ENCODE data around the gene NEGR1.

The NEGR1 gene

DNA sequence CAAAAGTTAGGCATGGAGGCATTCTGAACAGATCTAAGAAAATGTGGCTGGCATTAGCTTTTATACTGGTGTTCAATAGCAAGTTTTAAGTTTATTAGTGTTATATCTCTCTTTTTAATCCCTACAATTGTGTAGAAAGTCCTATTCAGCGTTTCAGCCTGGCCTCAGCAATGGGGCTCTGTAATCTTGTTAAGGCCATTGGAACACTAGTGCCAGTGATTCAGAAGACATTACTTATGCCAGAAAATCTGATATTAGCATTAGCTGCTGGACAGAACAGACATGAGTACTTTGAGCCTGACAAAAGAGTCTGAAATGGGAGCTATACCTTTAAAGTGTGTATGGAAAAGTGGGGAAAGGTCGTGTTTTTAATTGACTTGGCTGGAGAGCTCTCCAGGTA lies 167.0 kb downstream of the NEGR1 start:
- no peak for DNase-seq

- DNase-seq, result no peak
These were observed 170.7 kb downstream of the NEGR1 start for GRCh38 chr1:72111662-72112061.

GRCh38 chr1:72109916-72110315 lies 172.4 kb downstream of the NEGR1 start:
- no peak for DNase-seq

DNA sequence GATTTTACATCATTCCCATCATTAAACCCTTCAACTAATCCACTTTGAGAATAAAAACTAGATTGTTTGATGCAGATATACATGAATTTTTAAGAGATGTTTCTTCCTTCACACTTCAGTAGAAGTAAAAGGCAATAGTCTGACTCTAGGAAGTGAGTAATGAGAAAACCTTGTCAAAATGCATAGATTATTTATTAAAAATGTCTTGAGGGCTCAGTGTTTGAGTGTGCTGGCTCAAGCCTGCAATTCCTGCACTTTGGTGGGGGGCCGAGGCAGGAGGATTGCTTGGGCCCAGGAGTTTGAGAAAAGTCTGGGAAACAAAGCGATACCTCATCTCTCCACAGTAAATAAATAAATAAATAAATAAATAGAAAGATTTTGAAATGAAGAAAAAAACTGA lies 177.1 kb downstream of the NEGR1 start:
- no peak for DNase-seq

DNA sequence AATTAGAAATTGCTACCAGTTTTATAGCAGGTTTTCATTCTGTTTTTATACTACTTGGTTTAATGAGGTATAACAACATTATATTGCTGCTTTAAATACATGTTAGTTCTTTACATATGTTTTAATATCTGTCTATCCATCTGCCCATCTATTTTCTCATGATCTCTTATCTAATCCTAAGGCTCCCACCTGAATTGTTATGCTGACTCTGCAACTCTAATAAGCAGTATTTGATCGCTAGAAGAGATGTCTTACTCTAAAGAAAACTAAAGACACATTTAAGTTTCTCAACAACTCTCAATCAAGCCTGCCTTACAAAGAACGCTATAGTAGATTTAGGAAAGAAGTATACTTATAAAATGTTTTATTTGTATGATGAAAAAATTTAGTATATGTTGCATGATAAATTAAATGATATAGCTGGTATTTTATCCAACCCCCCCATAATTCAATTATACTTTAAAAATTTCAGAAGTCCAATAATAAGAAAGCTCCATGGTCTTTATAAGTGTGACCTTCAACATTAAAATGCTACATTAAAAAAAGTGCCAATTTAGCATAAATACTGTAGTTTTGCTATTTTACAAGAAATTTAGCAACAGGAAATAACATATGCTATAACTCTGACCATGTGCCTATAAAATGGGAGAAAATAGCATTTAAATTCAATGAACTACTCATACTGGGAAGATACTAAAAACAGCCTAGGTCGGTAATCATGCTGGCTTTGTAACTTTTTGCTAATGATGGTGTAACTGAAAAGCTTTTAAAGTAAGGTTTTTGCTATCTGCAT lies 180.3 kb downstream of the NEGR1 start:
- DNase-seq, result no peak

- DNase-seq, result no peak
These were observed 181.6 kb downstream of the NEGR1 start for GRCh38 chr1:72100771-72101170.

DNA sequence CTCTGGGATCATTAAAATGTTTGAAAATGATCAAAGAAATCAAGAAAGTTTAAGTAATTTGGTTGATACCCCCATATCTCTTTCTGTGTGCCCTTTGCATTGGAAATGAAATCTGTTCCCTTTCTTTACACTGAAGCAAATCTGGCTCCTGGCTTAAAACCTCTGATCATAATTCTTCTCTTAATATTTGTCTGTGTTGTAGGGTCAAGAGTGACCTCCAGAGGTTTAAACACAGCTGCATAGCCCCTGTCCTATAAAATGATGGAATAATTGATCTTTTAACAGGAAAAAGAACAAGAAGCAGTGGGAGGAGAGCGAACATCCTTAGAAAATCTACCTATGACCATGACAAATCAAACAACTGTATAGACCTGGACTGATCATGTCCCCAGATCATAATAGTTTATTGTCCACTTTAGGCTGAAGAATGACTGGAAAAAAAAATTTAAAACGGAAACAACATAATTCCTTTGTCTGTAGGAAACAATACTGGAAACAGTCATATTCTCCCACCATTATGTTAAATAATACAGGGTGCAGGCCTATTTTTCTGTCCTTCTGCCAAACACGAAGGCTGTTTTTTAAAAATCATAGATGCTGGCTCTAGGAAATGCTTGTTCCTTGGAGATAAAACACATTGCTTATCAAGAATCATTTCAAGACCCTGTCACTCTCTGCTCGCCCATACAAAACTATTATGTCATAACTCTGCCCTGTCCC lies 184.3 kb downstream of the NEGR1 start:
- no peak for DNase-seq

- DNase-seq, result no peak
These were observed 188.1 kb downstream of the NEGR1 start for GRCh38 chr1:72094209-72094608.

- DNase-seq, result no peak
These were observed 195.9 kb downstream of the NEGR1 start for GRCh38 chr1:72086394-72086793.

GRCh38 chr1:72075425-72075824 lies 206.9 kb downstream of the NEGR1 start:
- DNase-seq, result no peak

- no peak for DNase-seq
These were observed 215.9 kb downstream of the NEGR1 start for GRCh38 chr1:72066431-72066830.

- DNase-seq, result peak; percentile 10
These were observed 217.9 kb downstream of the NEGR1 start for GRCh38 chr1:72064196-72065075.

- DNase-seq, result no peak
These were observed 218.8 kb downstream of the NEGR1 start for GRCh38 chr1:72063364-72064044.

GRCh38 chr1:72062584-72062983 lies 219.8 kb downstream of the NEGR1 start:
- no peak for DNase-seq

DNA sequence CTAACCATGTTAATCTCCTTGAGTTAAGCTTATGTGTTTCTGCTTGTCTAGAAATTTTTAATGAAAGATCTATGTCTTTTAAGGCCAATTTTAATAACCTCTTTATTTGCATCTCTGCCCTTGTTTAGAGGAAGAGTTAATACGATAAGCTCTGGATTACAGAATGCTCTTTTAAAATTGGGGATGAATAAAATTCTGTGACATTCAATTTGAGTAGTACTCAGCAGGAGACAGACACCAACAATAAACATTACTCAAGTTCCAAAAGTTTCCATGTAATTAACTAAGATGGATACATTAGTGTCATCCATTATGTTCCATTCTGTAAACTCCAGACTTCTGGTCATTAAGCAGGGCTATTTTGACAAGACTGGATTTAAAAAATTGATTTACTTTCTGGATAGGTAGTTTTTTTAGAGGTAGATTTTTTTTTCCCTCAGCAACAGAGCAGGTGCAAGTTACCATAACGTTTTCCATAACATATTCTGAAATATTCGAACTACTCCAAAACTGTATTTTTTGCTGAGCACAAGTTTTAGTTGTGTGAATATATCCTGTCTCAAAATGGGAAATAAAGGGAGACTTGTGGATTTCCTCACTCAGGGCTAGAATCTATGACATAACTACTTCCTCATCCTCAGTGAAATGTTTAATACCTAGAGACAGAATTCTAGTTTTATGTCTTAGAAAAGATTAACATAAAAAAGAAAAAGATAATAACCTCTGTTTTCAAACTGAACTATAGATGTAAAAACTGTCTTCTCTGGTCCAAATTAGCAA lies 221.7 kb downstream of the NEGR1 start:
- no peak for DNase-seq

GRCh38 chr1:72056516-72056915 lies 225.8 kb downstream of the NEGR1 start:
- no peak for DNase-seq

DNA sequence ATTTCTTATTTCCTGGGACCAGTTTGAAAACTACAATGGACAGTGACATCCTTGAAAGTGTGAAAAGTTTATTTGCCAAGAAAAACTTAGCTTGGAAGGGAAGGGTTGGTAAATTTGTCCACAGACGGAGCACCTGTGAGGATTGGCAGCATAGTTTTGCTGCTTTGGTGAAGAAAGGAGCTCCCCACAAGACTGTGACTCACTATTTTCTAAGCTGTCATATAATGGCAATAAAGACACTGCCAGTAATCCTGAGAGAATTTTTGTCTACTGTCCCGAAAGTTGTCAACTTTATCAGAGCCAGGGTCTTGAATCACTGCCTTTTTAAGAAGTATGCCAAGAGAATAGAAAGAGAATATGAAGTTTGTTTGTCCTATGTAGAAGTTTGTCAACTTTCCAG lies 230.8 kb downstream of the NEGR1 start:
- DNase-seq, result no peak

- DNase-seq, result no peak
These were observed 231.8 kb downstream of the NEGR1 start for GRCh38 chr1:72050551-72050950.

DNA sequence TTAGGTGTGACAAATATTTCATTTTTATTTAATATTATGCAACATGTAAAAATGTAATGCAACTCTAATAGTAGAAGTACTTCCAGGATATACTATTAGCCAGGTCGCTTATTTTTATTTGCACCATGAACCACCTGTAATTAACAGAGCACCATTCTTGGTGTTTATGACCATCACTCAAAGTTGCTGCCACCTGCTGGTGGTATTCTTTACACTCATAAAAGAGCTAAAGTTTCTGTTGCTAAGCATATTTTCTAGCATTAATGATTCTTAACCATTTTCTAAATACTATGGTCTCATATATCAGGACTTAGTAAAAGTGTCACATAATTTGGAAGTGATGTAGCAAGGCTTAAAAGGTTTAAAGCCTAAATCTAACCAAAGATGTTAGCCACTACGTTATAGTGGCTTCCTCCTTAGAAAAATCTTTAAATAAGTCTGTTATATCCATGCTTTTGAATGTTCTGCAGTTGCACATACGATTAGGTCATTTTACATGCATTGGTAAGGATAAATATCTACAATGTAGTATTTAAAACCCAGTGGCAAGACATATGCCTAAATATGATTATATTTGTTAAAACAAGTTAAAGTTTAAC lies 244.5 kb downstream of the NEGR1 start:
- peak; percentile 53 for DNase-seq

DNA sequence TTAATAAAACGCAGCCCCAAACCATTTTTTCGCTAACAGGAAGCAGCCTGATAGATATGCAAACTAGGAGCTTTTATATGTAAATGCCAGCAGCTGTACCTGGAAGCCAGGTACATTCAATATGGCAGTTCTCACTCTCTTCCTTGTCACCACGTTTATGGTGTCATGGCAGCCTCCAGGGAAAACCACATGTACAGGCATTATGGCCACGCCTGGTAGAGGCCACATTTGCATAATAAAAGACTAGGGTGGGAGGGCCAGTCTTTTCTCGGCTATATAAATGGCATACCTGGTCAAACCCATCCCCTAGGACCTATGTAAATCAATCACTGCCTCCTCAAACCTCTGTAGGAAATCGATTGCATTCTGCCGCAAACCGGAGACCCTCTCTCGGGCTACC lies 247.5 kb downstream of the NEGR1 start:
- DNase-seq, result no peak

DNA sequence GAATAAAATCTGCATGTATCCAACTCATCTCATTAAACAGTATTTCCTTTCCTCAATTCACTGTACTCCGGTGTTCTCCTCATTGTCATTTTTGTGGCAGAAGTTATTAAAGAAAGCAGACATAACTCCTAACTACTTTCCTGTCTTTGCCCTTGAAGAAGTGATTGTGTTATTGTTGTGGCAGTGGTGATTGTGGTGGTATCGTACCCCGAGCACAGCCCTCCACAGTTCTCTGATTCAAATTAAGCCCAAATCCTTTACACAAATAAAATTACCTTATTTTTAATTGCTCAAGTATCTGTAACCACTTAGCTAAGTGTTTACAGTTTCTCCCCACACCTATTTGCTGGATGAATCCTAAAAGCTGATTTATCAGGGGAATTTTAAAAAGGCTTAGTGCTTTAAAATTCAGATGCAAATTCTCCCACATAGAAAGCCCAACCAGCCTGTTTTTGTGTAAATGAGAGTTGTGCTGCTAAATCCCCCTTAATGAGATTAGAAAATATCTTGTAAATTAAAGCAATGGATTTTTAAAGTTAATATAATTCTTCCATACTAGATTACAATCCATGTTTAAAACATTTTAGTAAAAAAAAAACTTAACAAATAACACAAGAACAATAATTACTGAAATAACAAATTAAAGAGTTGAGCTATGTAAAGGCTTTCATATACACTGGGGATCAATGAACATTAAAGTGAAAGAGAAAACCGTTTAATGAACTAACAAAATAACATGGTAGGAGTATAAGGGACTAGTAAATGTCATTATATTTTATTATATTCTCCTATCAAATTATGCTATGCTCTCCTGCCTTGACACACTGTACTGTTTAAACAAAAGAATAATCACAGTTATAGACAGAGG lies 259.0 kb downstream of the NEGR1 start:
- no peak for DNase-seq

Data from midbrain (tissue), 1 donor.